Measurements from ENCODE around the gene KANK4. TPM values are rescaled to one million over a fixed set of nuclear protein-coding genes. Genes with fewer than 3 reads are reported as not detected.

The KANK4 gene
- total and polyA plus RNA-seq, 9 donors: 0.05 to 0.83 (median 0.19) TPM; not detected in 1

- H3K9me3 ChIP-seq: no peaks in the 10 kb centered on the region
- DNase-seq: no peak
- 55 to 65% (median 65%) methylated on average over 2 of the region's 2 CpGs for WGBS, 3 donors
- TF ChIP-seq EP300 (IDR thresholded peaks at IDR 0.05) (no peak), CTCF (IDR thresholded peaks at IDR 0.05) (no peak), POLR2A (IDR thresholded peaks at IDR 0.05) (no peak)
- H3K27ac ChIP-seq: no peak overlapping the region
- H3K4me3 ChIP-seq: no peak overlapping the region
- no peaks in the 10 kb centered on the region for H3K4me1 ChIP-seq (ENCODE audit: insufficient read depth)
- H3K36me3 ChIP-seq: no peaks in the 10 kb centered on the region
- intact Hi-C loops (cut with DNase I): no loop called here
- no peaks in the 10 kb centered on the region for H3K27me3 ChIP-seq
Observed at GRCh38 chr1:62218604-62219003, 100.6 kb downstream of the KANK4 start.

- 51 to 72% (median 68%) methylated on average over 6 of the region's 6 CpGs for whole genome bisulfite sequencing, 3 donors
- intact Hi-C loops (cut with DNase I): no loop called here
- no peak for DNase-seq
- no peak for TF ChIP-seq EP300 (IDR thresholded peaks at IDR 0.05)
- TF ChIP-seq CTCF (IDR thresholded peaks at IDR 0.05): no peak
- TF ChIP-seq POLR2A (IDR thresholded peaks at IDR 0.05): no peak
- Histone ChIP-seq H3K27ac (no peak overlapping the region), H3K4me1 (ENCODE audit: insufficient read depth) (no peaks in the 10 kb centered on the region), H3K9me3 (no peaks in the 10 kb centered on the region), H3K27me3 (no peaks in the 10 kb centered on the region), H3K4me3 (no peak overlapping the region), H3K36me3 (no peaks in the 10 kb centered on the region)
Observed at GRCh38 chr1:62213075-62213914, 105.9 kb downstream of the KANK4 start.

GRCh38 chr1:62212411-62212810, 106.8 kb downstream of the KANK4 start:
- Histone ChIP-seq H3K27ac (no peak overlapping the region), H3K36me3 (no peaks in the 10 kb centered on the region), H3K4me3 (no peak overlapping the region), H3K4me1 (ENCODE audit: insufficient read depth) (no peaks in the 10 kb centered on the region), H3K9me3 (no peaks in the 10 kb centered on the region), H3K27me3 (no peaks in the 10 kb centered on the region)
- no peak for DNase-seq
- TF ChIP-seq POLR2A (IDR thresholded peaks at IDR 0.05) (no peak), EP300 (IDR thresholded peaks at IDR 0.05) (no peak), CTCF (IDR thresholded peaks at IDR 0.05) (no peak)
- intact Hi-C loops (cut with DNase I): no loop called here
- WGBS, 3 donors: 80 to 95% (median 88%) methylated on average over 6 of the region's 6 CpGs

- intact Hi-C loops (cut with DNase I): no loop called here
- TF ChIP-seq CTCF (IDR thresholded peaks at IDR 0.05) (no peak), EP300 (IDR thresholded peaks at IDR 0.05) (no peak), POLR2A (IDR thresholded peaks at IDR 0.05) (no peak)
- Histone ChIP-seq H3K36me3 (no peaks in the 10 kb centered on the region), H3K27ac (no peak overlapping the region), H3K4me1 (ENCODE audit: insufficient read depth) (no peaks in the 10 kb centered on the region), H3K9me3 (no peaks in the 10 kb centered on the region), H3K4me3 (no peak overlapping the region), H3K27me3 (no peaks in the 10 kb centered on the region)
- WGBS, 3 donors: 90 to 100% (median 92%) methylated on average over 1 of the region's 1 CpG
- DNase-seq: no peak
Observed at GRCh38 chr1:62210960-62211359, 108.3 kb downstream of the KANK4 start.
